ENCODE measurements around the gene RBM3.

Gene RBM3

GRCh38 chrX:48626401-48627298 lies 52.4 kb downstream of the RBM3 start:
- no peak for DNase-seq
